GM12864 (cell line): ENCODE measurements around the gene DTYMK.

ENCODE experiments used
- DNase-seq: peaks from one replicate; pipeline ENCODE4 v3.0.0-alpha.2; 2011; ENCODE audit warnings: low read depth
- H3K4me3 ChIP-seq: 2 replicates; pipeline ENCODE4 v1.5.1; 2011; ENCODE audit warnings: mild to moderate bottlenecking, low read depth, low read length, control low read depth
- TF ChIP-seq, protein P1 (sequence below): IDR thresholded peaks from 2 replicates; pipeline ENCODE4 v1.5.1; 2011; ENCODE audit warnings: low read depth, mild to moderate bottlenecking, moderate library complexity, low read length, control low read depth, inconsistent platforms; ENCODE audit errors: missing control alignments

DTYMK gene

GRCh38 chr2:241639385-241639784, 47.2 kb downstream of the DTYMK start:
- H3K4me3 ChIP-seq = no peak overlapping the region
- no peak for DNase-seq
- TF ChIP-seq, protein P1, sequence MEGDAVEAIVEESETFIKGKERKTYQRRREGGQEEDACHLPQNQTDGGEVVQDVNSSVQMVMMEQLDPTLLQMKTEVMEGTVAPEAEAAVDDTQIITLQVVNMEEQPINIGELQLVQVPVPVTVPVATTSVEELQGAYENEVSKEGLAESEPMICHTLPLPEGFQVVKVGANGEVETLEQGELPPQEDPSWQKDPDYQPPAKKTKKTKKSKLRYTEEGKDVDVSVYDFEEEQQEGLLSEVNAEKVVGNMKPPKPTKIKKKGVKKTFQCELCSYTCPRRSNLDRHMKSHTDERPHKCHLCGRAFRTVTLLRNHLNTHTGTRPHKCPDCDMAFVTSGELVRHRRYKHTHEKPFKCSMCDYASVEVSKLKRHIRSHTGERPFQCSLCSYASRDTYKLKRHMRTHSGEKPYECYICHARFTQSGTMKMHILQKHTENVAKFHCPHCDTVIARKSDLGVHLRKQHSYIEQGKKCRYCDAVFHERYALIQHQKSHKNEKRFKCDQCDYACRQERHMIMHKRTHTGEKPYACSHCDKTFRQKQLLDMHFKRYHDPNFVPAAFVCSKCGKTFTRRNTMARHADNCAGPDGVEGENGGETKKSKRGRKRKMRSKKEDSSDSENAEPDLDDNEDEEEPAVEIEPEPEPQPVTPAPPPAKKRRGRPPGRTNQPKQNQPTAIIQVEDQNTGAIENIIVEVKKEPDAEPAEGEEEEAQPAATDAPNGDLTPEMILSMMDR = no peak

DNA sequence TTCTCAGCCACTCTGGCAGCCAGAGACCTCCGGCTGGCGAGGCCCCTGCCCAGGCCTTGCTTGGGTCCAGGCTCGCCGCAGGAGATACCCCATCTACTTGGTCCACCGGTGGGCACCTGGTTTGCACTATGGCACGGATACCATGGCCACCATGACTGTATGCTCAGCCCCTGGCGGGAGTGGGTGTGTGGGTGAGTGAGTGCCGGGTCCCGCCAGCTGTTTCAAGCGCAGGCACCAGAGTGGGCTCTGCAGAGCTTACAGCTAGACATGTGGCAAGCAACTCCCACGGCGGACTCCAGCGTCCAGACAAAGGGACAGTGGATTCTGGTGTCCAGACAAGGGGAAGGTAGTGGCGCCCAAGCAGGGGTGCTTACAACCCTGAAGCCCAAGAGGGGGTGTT, 47.7 kb downstream of the DTYMK start:
- H3K4me3 ChIP-seq = no peak overlapping the region; the same call in 1 of the 2 replicates
- TF ChIP-seq, protein P1 = no peak
- DNase-seq = no peak

DNA sequence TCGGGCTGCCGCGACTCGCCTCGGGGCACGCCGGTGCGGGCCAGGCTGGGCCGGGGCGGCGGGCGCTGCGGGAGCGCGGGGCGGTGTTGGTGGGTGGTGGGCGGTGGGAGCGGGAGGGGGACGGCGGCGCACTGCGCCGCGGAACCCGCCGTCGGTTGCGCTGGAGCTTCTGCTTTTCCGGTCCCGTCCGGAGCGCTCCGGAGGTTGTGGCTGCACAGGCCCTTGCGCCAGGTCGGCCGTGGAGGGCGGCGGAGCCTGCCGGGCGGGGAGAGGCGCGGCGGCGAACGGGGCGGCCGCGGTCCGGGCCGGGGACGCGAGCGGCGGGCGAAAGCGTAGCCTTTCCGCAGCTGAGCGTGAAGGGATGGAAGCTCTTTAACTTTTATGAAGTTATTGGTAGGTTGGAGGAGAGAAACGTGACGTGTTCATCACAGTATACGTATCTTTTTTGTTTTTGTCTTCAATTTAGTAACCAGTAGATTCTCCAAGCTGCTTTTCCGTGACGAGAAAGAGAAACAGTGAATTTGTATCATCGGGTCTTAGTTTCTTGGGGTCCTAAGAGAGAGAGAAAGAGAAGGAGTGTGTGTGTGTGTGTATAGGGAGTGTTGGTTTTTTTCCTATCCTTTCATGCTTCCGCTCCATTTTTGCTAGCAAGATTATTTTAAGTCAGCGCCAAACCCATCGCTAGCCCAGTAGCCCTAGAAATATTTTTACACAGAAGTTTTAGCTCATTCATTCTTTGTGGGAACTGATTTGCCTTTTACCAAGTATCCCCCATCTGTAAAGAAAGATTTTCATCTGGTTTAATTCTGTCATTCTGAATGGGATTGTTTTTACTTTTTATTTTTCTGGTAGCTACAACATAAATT, 48.6 kb downstream of the DTYMK start:
- no peak for DNase-seq
- TF ChIP-seq, protein P1 = no peak
- peak overlapping the region; percentile 87 for H3K4me3 ChIP-seq

DNA sequence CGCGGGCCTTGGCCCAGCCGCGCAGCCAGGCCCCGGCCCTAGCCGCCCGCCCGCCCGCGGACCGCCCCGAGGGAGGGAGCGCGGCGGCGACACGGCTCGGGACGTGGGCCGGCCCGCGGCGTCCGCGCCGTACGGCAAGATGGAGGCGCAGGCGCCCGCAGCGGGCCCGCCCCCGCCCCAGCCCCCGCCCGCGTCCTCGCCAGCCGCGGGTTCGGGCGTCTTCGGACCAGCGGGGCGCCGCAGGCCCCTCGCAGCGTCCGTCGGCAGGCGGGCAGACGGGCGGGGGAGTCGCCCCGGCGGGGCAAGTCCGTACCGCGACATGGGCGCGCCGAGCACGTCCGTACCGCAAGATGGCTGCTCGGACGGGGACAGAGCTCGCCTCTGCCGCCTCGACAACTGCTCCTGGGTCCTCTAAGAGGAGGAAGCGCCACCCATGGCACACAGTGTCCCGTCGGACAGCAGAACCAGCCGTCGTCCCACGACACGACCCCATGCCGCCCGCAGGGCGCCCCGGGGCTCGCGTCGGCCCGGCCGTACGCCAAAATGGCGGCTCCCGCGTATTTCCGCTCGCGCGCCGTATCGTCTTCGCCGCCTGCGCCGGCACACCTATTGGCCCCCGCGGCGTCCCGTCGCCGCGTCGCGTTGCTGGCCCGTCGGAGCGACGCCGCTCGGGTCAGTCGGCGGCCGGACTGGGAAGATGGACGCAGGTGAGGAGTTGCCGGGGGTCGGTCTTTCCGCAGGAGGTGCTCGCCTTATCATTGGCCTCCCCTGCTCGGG, 49.4 kb downstream of the DTYMK start, which contains the start of the genes ATG4B and THAP4:
TSS of gene ATG4B (plus strand) at position 676 of the 777 bp plus-strand sequence. CDS start at position 698, 22 bp downstream.
TSS of gene THAP4 (minus strand) at position 141 of the 777 bp plus-strand sequence. CDS start 141 bp downstream, outside the sequence.
- DNase-seq = no peak
- TF ChIP-seq, protein P1 = no peak

GRCh38 chr2:241636182-241637017, 50.2 kb downstream of the DTYMK start:
- DNase-seq = no peak
- TF ChIP-seq, protein P1 = no peak
- H3K4me3 ChIP-seq = peak overlapping the region; percentile 87

More for the DNA sequence above, 49.4 kb downstream of the DTYMK start, which contains the start of the genes ATG4B and THAP4:
- peak within 1 kb of the TSS; percentile 87 for H3K4me3 ChIP-seq

GRCh38 chr2:241635756-241636155, 50.9 kb downstream of the DTYMK start:
- TF ChIP-seq, protein P1 = no peak
- peak overlapping the region; percentile 87 for H3K4me3 ChIP-seq
- DNase-seq = no peak
